Neural cell (in vitro differentiated cells): Measurements from ENCODE around the gene HEXD. TPM values are rescaled to one million over a fixed set of nuclear protein-coding genes. Genes with fewer than 3 reads are reported as not detected.

Experiments used
- H2AFZ ChIP-seq: fragments of 200-600, 300-800 bp; sonication (generic), shearing (Covaris generic); 2 replicates; pipeline ENCODE4 v1.6.0; 2014; ENCODE audit warnings: low read depth, mild to moderate bottlenecking, antibody characterized with exemption, low read length, moderate library complexity
- H3F3A ChIP-seq: fragments of 200-600 bp; shearing (Covaris generic); 2 replicates; pipeline ENCODE4 v1.6.1; 2016; ENCODE audit warnings: mild to moderate bottlenecking, moderate library complexity, mixed read lengths, antibody characterized with exemption, low read length; ENCODE audit not compliant: insufficient read depth, poor library complexity, severe bottlenecking
- H3K27ac ChIP-seq: fragments of 200-600, 300-800 bp; sonication (generic), shearing (Covaris generic); 2 replicates; pipeline ENCODE4 v1.5.1; 2014; ENCODE audit warnings: mild to moderate bottlenecking, low read length, moderate library complexity
- H3K27me3 ChIP-seq: fragments of 300-800, 200-600 bp; sonication (generic), shearing (Covaris generic); 2 replicates; pipeline ENCODE4 v1.6.0; 2014; ENCODE audit warnings: mild to moderate bottlenecking, low read depth, low read length, moderate library complexity; ENCODE audit not compliant: insufficient read depth
- H3K36me3 ChIP-seq: fragments of 300-800, 200-600 bp; sonication (generic), shearing (Covaris generic); 2 replicates; pipeline ENCODE4 v1.5.1; 2014; ENCODE audit warnings: mild to moderate bottlenecking, antibody characterized with exemption, low read length, moderate library complexity; ENCODE audit not compliant: insufficient read depth
- H3K4me2 ChIP-seq: fragments of 300-800, 200-600 bp; sonication (generic), shearing (Covaris generic); 2 replicates; pipeline ENCODE4 v1.6.0; 2014; ENCODE audit warnings: mild to moderate bottlenecking, low read length
- H3K4me3 ChIP-seq: fragments of 300-800, 200-600 bp; sonication (generic), shearing (Covaris generic); 2 replicates; pipeline ENCODE4 v1.5.1; 2014; ENCODE audit warnings: mild to moderate bottlenecking, low read length, moderate library complexity
- H3K79me2 ChIP-seq: fragments of 200-600 bp; shearing (Covaris generic); replicated peaks from 2 replicates; pipeline ENCODE4 v1.6.0; 2014; ENCODE audit warnings: mild to moderate bottlenecking, low read length, moderate library complexity; ENCODE audit not compliant: insufficient read depth
- H3K9ac ChIP-seq: fragments of 300-800, 200-600 bp; sonication (generic), shearing (Covaris generic); 2 replicates; pipeline ENCODE4 v1.6.1; 2016; ENCODE audit warnings: mild to moderate bottlenecking, low read length, mixed read lengths
- H3K9me2 ChIP-seq: fragments of 200-600 bp; shearing (Covaris generic); 2 replicates; pipeline ENCODE4 v1.6.1; 2016; ENCODE audit warnings: mild to moderate bottlenecking, low read length, mixed read lengths; ENCODE audit not compliant: insufficient read depth
- H3K9me3 ChIP-seq: fragments of 200-600, 300-800 bp; sonication (generic), shearing (Covaris generic); 2 replicates; pipeline ENCODE4 v1.6.1; 2016; ENCODE audit warnings: mild to moderate bottlenecking, mixed run types, low read length, moderate library complexity, mixed read lengths
- H4K20me1 ChIP-seq: fragments of 200-600 bp; shearing (Covaris generic); 2 replicates; pipeline ENCODE4 v1.6.1; 2016; ENCODE audit warnings: mild to moderate bottlenecking, mixed run types; ENCODE audit not compliant: insufficient read depth
- CTCF ChIP-seq: fragments of 450-650 bp; IDR thresholded peaks from 2 replicates; pipeline ENCODE4 v1.5.1; 2014; ENCODE audit warnings: antibody characterized with exemption, mild to moderate bottlenecking, moderate library complexity; ENCODE audit not compliant: poor library complexity, severe bottlenecking
- EP300 ChIP-seq: fragments of 450-650 bp; conservative IDR thresholded peaks from 2 replicates; pipeline ENCODE4 v1.6.1; 2014; ENCODE audit warnings: antibody characterized with exemption, mild to moderate bottlenecking, moderate library complexity; ENCODE audit not compliant: poor library complexity, severe bottlenecking
- EZH2 ChIP-seq: fragments of 200-600, 300-800 bp; shearing (Covaris generic), sonication (generic); IDR thresholded peaks from 2 replicates; pipeline ENCODE4 v1.6.1; 2014; ENCODE audit warnings: antibody characterized with exemption, low read length, borderline replicate concordance, mild to moderate bottlenecking; ENCODE audit not compliant: insufficient read depth, poor library complexity, severe bottlenecking
- MXI1 ChIP-seq: fragments of 450-650 bp; conservative IDR thresholded peaks from 2 replicates; pipeline ENCODE4 v1.6.1; 2014; ENCODE audit warnings: antibody characterized with exemption, mild to moderate bottlenecking; ENCODE audit not compliant: poor library complexity, severe bottlenecking
- POLR2AphosphoS5 ChIP-seq: IDR thresholded peaks from 2 replicates; pipeline ENCODE4 v1.6.1; 2012
- RAD21 ChIP-seq: fragments of 450-650 bp; conservative IDR thresholded peaks from 2 replicates; pipeline ENCODE4 v1.6.1; 2014; ENCODE audit warnings: antibody characterized with exemption, mild to moderate bottlenecking, moderate library complexity
- REST ChIP-seq: IDR thresholded peaks from 2 replicates; pipeline ENCODE4 v1.6.1; 2012; ENCODE audit warnings: borderline replicate concordance
- SMC3 ChIP-seq: fragments of 450-650 bp; conservative IDR thresholded peaks from 2 replicates; pipeline ENCODE4 v1.6.1; 2014; ENCODE audit warnings: antibody characterized with exemption, mild to moderate bottlenecking, moderate library complexity; ENCODE audit not compliant: poor library complexity
- TAF1 ChIP-seq: IDR thresholded peaks from 2 replicates; pipeline ENCODE4 v1.6.1; 2012; ENCODE audit warnings: low read depth
- polyA plus RNA-seq: library from polyadenylated mRNA; depleted of rRNA; stranded (reverse); fragments of >200 nt; gene quantifications from 2 replicates; pipeline ENCODE4 v1.2.3, GENCODE V29; 2014

The HEXD gene
- polyA plus RNA-seq, 1 donor from 2014 or later, result 72.8 TPM

- H3F3A ChIP-seq, result no peaks in the 10 kb centered on the region
- H3K9me3 ChIP-seq, result no peaks in the 10 kb centered on the region
- no peak overlapping the region for H3K27ac ChIP-seq
- H3K36me3 ChIP-seq, result no peaks in the 10 kb centered on the region
- no peak overlapping the region for H3K4me2 ChIP-seq
- no peaks in the 10 kb centered on the region for H3K27me3 ChIP-seq
- H3K9ac ChIP-seq, result no peak overlapping the region
- TF ChIP-seq RAD21 (no peak), TAF1 (no peak), POLR2AphosphoS5 (no peak)
- no peaks in the 10 kb centered on the region for H4K20me1 ChIP-seq
- H3K9me2 ChIP-seq, result no peaks in the 10 kb centered on the region
- no peaks in the 10 kb centered on the region for H3K79me2 ChIP-seq
- no peak overlapping the region for H2AFZ ChIP-seq
- H3K4me3 ChIP-seq, result no peak overlapping the region
Measured at GRCh38 chr17:82389379-82389778, 28.8 kb upstream of the HEXD start.

- Histone ChIP-seq H3K9me3 (no peaks in the 10 kb centered on the region), H3K9me2 (no peaks in the 10 kb centered on the region), H3K4me3 (no peak overlapping the region), H3K4me2 (no peak overlapping the region), H3K27ac (no peak overlapping the region), H3K9ac (no peak overlapping the region), H3K79me2 (no peaks in the 10 kb centered on the region), H3K27me3 (no peaks in the 10 kb centered on the region), H4K20me1 (no peaks in the 10 kb centered on the region), H3K36me3 (no peaks in the 10 kb centered on the region), H3F3A (no peaks in the 10 kb centered on the region), H2AFZ (no peak overlapping the region)
- TF ChIP-seq EP300 (no peak), EZH2 (no peak), POLR2AphosphoS5 (no peak), TAF1 (no peak), SMC3 (no peak), REST (no peak), MXI1 (no peak), RAD21 (no peak), CTCF (no peak)
Measured at GRCh38 chr17:82390015-82390859, 27.9 kb upstream of the HEXD start.
